Measurements from ENCODE around the gene CHFR.
A peak's percentile ranks its signal among the peaks of the same experiment; 100 is the strongest.
"Not testable (repeated sequence)": the region's sequence is repeated elsewhere in the genome, so short reads cannot be mapped to it uniquely, and the experiment has no call there.

Gene CHFR

DNA sequence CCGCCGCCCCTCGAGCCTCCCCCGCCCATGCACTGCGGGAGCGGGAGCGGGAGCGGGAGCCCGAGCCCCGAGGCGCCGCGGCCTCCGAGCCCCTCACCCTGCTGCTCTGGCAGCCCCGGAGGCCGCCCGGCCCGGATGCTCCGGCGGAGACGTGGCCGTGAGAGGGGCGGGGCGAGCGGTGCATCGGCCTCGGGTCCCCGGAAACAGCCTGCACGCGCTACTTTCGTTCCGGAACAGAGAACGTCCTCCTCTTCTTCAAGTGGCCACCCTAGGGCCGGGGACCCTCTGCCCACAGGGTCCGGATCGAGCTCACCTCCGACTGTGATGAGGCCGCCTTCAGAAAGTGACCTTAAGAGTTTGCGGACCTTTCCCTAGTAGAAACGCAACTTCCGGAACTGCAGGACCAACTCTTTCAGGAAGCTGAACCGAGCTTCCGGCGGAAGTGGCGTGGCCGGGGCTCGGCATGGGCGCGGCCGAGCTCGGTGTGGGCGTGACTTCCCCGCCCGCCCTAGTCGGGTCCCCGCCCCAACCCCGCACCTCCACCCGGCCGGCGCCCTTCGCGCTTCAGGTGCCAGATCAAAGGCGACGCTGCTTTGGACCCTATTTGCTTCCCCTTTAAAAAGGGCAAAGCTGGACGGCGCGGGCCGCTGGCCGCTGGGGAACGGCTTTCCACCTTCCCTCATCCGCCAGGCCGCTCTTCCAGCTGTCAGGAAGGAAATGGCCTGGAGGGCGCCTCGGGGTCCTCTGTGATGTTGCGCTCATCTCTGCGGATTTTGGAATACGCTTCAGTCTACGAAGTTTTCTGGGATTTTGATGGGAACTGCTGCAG is 58.5 kb downstream of the CHFR start, which contains the start of gene GOLGA3:
Gene GOLGA3 (minus strand): TSS at position 164 of the 829 bp plus-strand sequence. CDS start 6,741 bp downstream, outside the sequence.
- Histone ChIP-seq H3K9ac (ENCODE audit: low read length) (peak within 1 kb of the TSS; percentile 100), H3K4me1 (ENCODE audit: control insufficient read depth, insufficient read depth, low read length) (peaks cover 4% of the 10 kb centered on the region; the same call in 1 of the 2 replicates), H3K27me3 (ENCODE audit: control insufficient read depth, insufficient read depth, low read length) (no peaks in the 10 kb centered on the region), H3K4me3 (ENCODE audit: low read depth, low read length) (peak within 1 kb of the TSS; percentile 98), H3K36me3 (ENCODE audit: control insufficient read depth, insufficient read depth, low read length) (peaks cover 41% of the 10 kb centered on the region), H3K9me3 (ENCODE audit: control insufficient read depth, insufficient read depth, low read depth, low read length) (no peaks in the 10 kb centered on the region), H3K27ac (ENCODE audit: low read depth, low read length) (peak within 1 kb of the TSS; percentile 100)

GRCh38 chr12:132827763-132828703 is 59.4 kb downstream of the CHFR start:
- no peaks in the 10 kb centered on the region for H3K9me3 ChIP-seq (ENCODE audit: control insufficient read depth, insufficient read depth, low read depth, low read length)
- H3K27me3 ChIP-seq (ENCODE audit: control insufficient read depth, insufficient read depth, low read length), result no peaks in the 10 kb centered on the region
- peak overlapping the region; percentile 64; the same call in 1 of the 2 replicates for H3K27ac ChIP-seq (ENCODE audit: low read depth, low read length)
- peak overlapping the region; percentile 100 for H3K9ac ChIP-seq (ENCODE audit: low read length)
- peaks cover 4% of the 10 kb centered on the region; the same call in 1 of the 2 replicates for H3K4me1 ChIP-seq (ENCODE audit: control insufficient read depth, insufficient read depth, low read length)
- H3K4me3 ChIP-seq (ENCODE audit: low read depth, low read length), result peak overlapping the region; percentile 98
- peaks cover 42% of the 10 kb centered on the region for H3K36me3 ChIP-seq (ENCODE audit: control insufficient read depth, insufficient read depth, low read length)

- H3K4me3 ChIP-seq (ENCODE audit: low read depth, low read length), result no peak overlapping the region
- H3K9ac ChIP-seq (ENCODE audit: low read length), result no peak overlapping the region
- no peak overlapping the region for H3K27ac ChIP-seq (ENCODE audit: low read depth, low read length)
- H3K36me3 ChIP-seq (ENCODE audit: control insufficient read depth, insufficient read depth, low read length), result peaks cover 57% of the 10 kb centered on the region
- H3K27me3 ChIP-seq (ENCODE audit: control insufficient read depth, insufficient read depth, low read length), result no peaks in the 10 kb centered on the region
- H3K4me1 ChIP-seq (ENCODE audit: control insufficient read depth, insufficient read depth, low read length), result peaks cover 4% of the 10 kb centered on the region; the same call in 1 of the 2 replicates
- H3K9me3 ChIP-seq (ENCODE audit: control insufficient read depth, insufficient read depth, low read depth, low read length), result no peaks in the 10 kb centered on the region
These were observed 61.5 kb downstream of the CHFR start for GRCh38 chr12:132825861-132826260.

- H3K27ac ChIP-seq (ENCODE audit: low read depth, low read length), result no peak overlapping the region
- H3K36me3 ChIP-seq (ENCODE audit: control insufficient read depth, insufficient read depth, low read length), result peaks cover 63% of the 10 kb centered on the region
- no peak overlapping the region for H3K4me3 ChIP-seq (ENCODE audit: low read depth, low read length)
- peaks cover 4% of the 10 kb centered on the region; the same call in 1 of the 2 replicates for H3K4me1 ChIP-seq (ENCODE audit: control insufficient read depth, insufficient read depth, low read length)
- H3K27me3 ChIP-seq (ENCODE audit: control insufficient read depth, insufficient read depth, low read length), result no peaks in the 10 kb centered on the region
- no peak overlapping the region for H3K9ac ChIP-seq (ENCODE audit: low read length)
- no peaks in the 10 kb centered on the region for H3K9me3 ChIP-seq (ENCODE audit: control insufficient read depth, insufficient read depth, low read depth, low read length)
These were observed 62.3 kb downstream of the CHFR start for GRCh38 chr12:132825089-132825488.

GRCh38 chr12:132824053-132824452 is 63.4 kb downstream of the CHFR start:
- Histone ChIP-seq H3K4me3 (ENCODE audit: low read depth, low read length) (no peak overlapping the region), H3K9me3 (ENCODE audit: control insufficient read depth, insufficient read depth, low read depth, low read length) (no peaks in the 10 kb centered on the region), H3K27me3 (ENCODE audit: control insufficient read depth, insufficient read depth, low read length) (no peaks in the 10 kb centered on the region), H3K4me1 (ENCODE audit: control insufficient read depth, insufficient read depth, low read length) (peaks cover 4% of the 10 kb centered on the region; the same call in 1 of the 2 replicates), H3K36me3 (ENCODE audit: control insufficient read depth, insufficient read depth, low read length) (peaks cover 73% of the 10 kb centered on the region), H3K9ac (ENCODE audit: low read length) (no peak overlapping the region), H3K27ac (ENCODE audit: low read depth, low read length) (no peak overlapping the region)

- Histone ChIP-seq H3K27ac (ENCODE audit: low read depth, low read length) (no peak overlapping the region), H3K9ac (ENCODE audit: low read length) (no peak overlapping the region), H3K27me3 (ENCODE audit: control insufficient read depth, insufficient read depth, low read length) (no peaks in the 10 kb centered on the region), H3K36me3 (ENCODE audit: control insufficient read depth, insufficient read depth, low read length) (peaks cover 78% of the 10 kb centered on the region), H3K4me1 (ENCODE audit: control insufficient read depth, insufficient read depth, low read length) (no peaks in the 10 kb centered on the region), H3K4me3 (ENCODE audit: low read depth, low read length) (no peak overlapping the region), H3K9me3 (ENCODE audit: control insufficient read depth, insufficient read depth, low read depth, low read length) (no peaks in the 10 kb centered on the region)
These were observed 68.8 kb downstream of the CHFR start for GRCh38 chr12:132818562-132818961.

GRCh38 chr12:132814232-132814631 is 73.2 kb downstream of the CHFR start:
- Histone ChIP-seq H3K4me1 (ENCODE audit: control insufficient read depth, insufficient read depth, low read length) (no peaks in the 10 kb centered on the region), H3K9ac (ENCODE audit: low read length) (no peak overlapping the region), H3K9me3 (ENCODE audit: control insufficient read depth, insufficient read depth, low read depth, low read length) (no peaks in the 10 kb centered on the region), H3K27ac (ENCODE audit: low read depth, low read length) (no peak overlapping the region), H3K4me3 (ENCODE audit: low read depth, low read length) (no peak overlapping the region), H3K36me3 (ENCODE audit: control insufficient read depth, insufficient read depth, low read length) (peaks cover 69% of the 10 kb centered on the region), H3K27me3 (ENCODE audit: control insufficient read depth, insufficient read depth, low read length) (no peaks in the 10 kb centered on the region)

GRCh38 chr12:132813443-132813842 is 74.0 kb downstream of the CHFR start:
- Histone ChIP-seq H3K9me3 (ENCODE audit: control insufficient read depth, insufficient read depth, low read depth, low read length) (no peaks in the 10 kb centered on the region), H3K4me1 (ENCODE audit: control insufficient read depth, insufficient read depth, low read length) (no peaks in the 10 kb centered on the region), H3K27me3 (ENCODE audit: control insufficient read depth, insufficient read depth, low read length) (no peaks in the 10 kb centered on the region), H3K27ac (ENCODE audit: low read depth, low read length) (no peak overlapping the region), H3K4me3 (ENCODE audit: low read depth, low read length) (no peak overlapping the region), H3K9ac (ENCODE audit: low read length) (no peak overlapping the region), H3K36me3 (ENCODE audit: control insufficient read depth, insufficient read depth, low read length) (peaks cover 64% of the 10 kb centered on the region)

DNA sequence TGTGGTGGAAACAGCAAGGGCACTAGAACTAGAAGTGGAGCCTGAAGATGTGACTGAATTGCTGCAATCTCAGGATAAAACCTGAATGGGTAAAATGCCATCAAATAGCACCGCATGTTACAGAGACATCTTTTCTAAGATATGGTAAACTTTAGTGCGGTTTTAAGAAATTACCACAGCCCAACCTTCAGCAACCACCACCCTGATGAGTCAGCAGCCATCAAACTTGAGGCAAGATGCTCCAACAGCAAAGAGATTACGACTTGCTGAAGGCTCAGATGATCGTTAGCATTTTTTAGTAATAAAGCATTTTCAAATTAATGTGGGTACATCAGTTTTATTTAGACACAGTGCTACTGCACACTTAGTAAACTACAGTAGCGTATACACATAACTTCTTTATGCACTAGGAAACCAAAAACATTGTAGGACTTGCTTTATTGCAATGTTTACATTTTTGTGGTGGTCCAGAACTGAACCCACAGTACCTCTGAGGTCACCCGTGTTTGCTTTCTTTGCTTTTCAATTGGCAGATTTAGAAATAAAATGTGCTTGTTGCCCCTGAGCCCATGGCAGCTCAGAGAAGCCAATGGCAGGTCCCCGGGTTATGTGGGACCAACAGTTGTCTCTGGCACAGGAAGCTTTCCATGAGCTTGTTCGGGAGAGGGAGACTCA is 74.6 kb downstream of the CHFR start:
- Histone ChIP-seq H3K4me1 (ENCODE audit: control insufficient read depth, insufficient read depth, low read length) (no peaks in the 10 kb centered on the region), H3K36me3 (ENCODE audit: control insufficient read depth, insufficient read depth, low read length) (peaks cover 64% of the 10 kb centered on the region), H3K4me3 (ENCODE audit: low read depth, low read length) (no peak overlapping the region), H3K9ac (ENCODE audit: low read length) (no peak overlapping the region), H3K27ac (ENCODE audit: low read depth, low read length) (no peak overlapping the region), H3K9me3 (ENCODE audit: control insufficient read depth, insufficient read depth, low read depth, low read length) (no peaks in the 10 kb centered on the region), H3K27me3 (ENCODE audit: control insufficient read depth, insufficient read depth, low read length) (no peaks in the 10 kb centered on the region)

DNA sequence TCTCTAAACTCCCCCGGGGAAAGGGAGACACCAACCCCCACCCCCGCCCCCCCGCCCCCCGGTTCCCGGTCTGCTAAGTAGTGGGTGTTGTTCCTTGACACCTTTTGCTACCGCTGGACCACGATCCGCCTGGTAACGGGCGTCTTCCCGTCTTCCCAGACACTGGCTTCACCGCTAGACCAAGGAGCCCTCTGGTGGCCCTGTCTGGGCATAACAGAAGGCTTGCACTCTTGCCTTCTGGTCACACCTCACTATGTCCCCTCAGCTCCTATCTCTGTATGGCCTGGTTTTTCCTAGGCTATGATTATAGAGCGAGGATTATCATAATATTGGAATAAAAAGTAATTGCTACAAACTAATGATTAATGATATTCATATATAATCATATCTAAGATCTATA is 78.0 kb downstream of the CHFR start:
- H3K9ac ChIP-seq (ENCODE audit: low read length); H3K27ac ChIP-seq (ENCODE audit: low read depth, low read length); H3K27me3 ChIP-seq (ENCODE audit: control insufficient read depth, insufficient read depth, low read length); H3K9me3 ChIP-seq (ENCODE audit: control insufficient read depth, insufficient read depth, low read depth, low read length); H3K4me1 ChIP-seq (ENCODE audit: control insufficient read depth, insufficient read depth, low read length); H3K4me3 ChIP-seq (ENCODE audit: low read depth, low read length): not testable (repeated sequence)
- peaks cover 64% of the 10 kb centered on the region for H3K36me3 ChIP-seq (ENCODE audit: control insufficient read depth, insufficient read depth, low read length)

Measured in HUES6 (cell line).